Purkinje cell (primary cell): Measurements from ENCODE around the gene PPP1R14C. TPM values are rescaled to one million over a fixed set of nuclear protein-coding genes. Genes with fewer than 3 reads are reported as not detected.

Experiments
- polyA plus RNA-seq: library from polyadenylated mRNA; unstranded; fragments of >200 nt; fragmentation: Nextera tagmentation; gene quantifications from 2 replicates; pipeline ENCODE4 v1.2.1, GENCODE V29; 2014

Gene PPP1R14C
- 0.25 and 9.2 TPM in 2 replicates for polyA plus RNA-seq

GRCh38 chr6:150142670-150143515, at the start of gene PPP1R14C:
Gene PPP1R14C (plus strand): TSS chr6:150143044. CDS start chr6:150143193, 149 bp downstream.

Other genes with a start within 250 kb of the PPP1R14C start
- gene RAET1E, start 244.9 kb upstream of the PPP1R14C start, polyA plus RNA-seq, result 0.34 TPM in 1 of 2 replicates, not detected in the other
- gene RAET1G, start 219.9 kb upstream of the PPP1R14C start, polyA plus RNA-seq, result not detected in 2 replicates
- 5.6 and 9.5 TPM in 2 replicates for gene ULBP2, start 201.0 kb upstream of the PPP1R14C start, polyA plus RNA-seq
- not detected in 2 replicates for gene ULBP1, start 179.1 kb upstream of the PPP1R14C start, polyA plus RNA-seq
- gene RAET1L, start 117.5 kb upstream of the PPP1R14C start, polyA plus RNA-seq, result not detected in 2 replicates
- not detected in 2 replicates for gene ULBP3, start 73.9 kb upstream of the PPP1R14C start, polyA plus RNA-seq
- not detected in 2 replicates for gene IYD, start 226.0 kb downstream of the PPP1R14C start, polyA plus RNA-seq